ENCODE results near the gene POGK. TPM values are rescaled to one million over a fixed set of nuclear protein-coding genes. Genes with fewer than 3 reads are reported as not detected.

The POGK gene
- total and polyA plus RNA-seq, 9 of the 15 experiments (the other 6 are each of a cell fraction or from before 2014, with no cell fraction given) = 6.1 to 44.5 (median 24.3) TPM

- TF ChIP-seq MYNN (IDR thresholded peaks at IDR 0.05) = peak; percentile 31; the same call in 1 of the 2 replicates
- TF ChIP-seq MYNN (CRISPR knock-in tag; IDR thresholded peaks at IDR 0.05) = no peak
- no peak for TF ChIP-seq RFX7 (CRISPR knock-in tag; IDR thresholded peaks at IDR 0.05)
- TF ChIP-seq CREM (IDR thresholded peaks at IDR 0.05; ENCODE audit: low read depth) = peak; percentile 88
- TF ChIP-seq, protein P1, sequence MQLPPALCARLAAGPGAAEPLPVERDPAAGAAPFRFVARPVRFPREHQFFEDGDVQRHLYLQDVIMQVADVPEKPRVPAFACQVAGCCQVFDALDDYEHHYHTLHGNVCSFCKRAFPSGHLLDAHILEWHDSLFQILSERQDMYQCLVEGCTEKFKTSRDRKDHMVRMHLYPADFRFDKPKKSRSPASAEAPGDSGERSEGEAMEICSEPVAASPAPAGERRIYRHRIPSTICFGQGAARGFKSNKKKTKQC (CRISPR knock-in tag; IDR thresholded peaks at IDR 0.05) = peak; percentile 82; the same call in 1 of the 2 replicates
- TF ChIP-seq OTX1 (CRISPR knock-in tag; IDR thresholded peaks at IDR 0.05) = no peak
- TF ChIP-seq SIN3B (IDR thresholded peaks at IDR 0.05; ENCODE audit: low read depth) = 0 out of 2 replicates have a peak, but pooled peaks have one; percentile 60
- TF ChIP-seq ZNF146 (CRISPR knock-in tag; IDR thresholded peaks at IDR 0.05; ENCODE audit: unreplicated experiment) = no peak
- no peak for TF ChIP-seq ZNF778 (CRISPR knock-in tag; IDR thresholded peaks at IDR 0.05)
- no peak for TF ChIP-seq EZH2 (IDR thresholded peaks at IDR 0.05; ENCODE audit: borderline replicate concordance, low read depth, low read length)
- TF ChIP-seq TSC22D4 (tag; IDR thresholded peaks at IDR 0.05) = no peak
- no peak for TF ChIP-seq POLR3A (IDR thresholded peaks at IDR 0.05; ENCODE audit: borderline replicate concordance, extremely low read depth, insufficient read depth, insufficient read length)
- no peak for TF ChIP-seq KHSRP (IDR thresholded peaks at IDR 0.05)
- TF ChIP-seq ZBTB17 (CRISPR knock-in tag; IDR thresholded peaks at IDR 0.05) = no peak
- peak; percentile 4; the same call in 1 of the 2 replicates for TF ChIP-seq JUN (IDR thresholded peaks at IDR 0.05; ENCODE audit: borderline replicate concordance, low read depth, low read length)
- peak; percentile 74; the same call in 1 of the 2 replicates for TF ChIP-seq JUN (CRISPR knock-in tag; IDR thresholded peaks at IDR 0.05; ENCODE audit: borderline replicate concordance)
- TF ChIP-seq SIRT6 (IDR thresholded peaks at IDR 0.05; ENCODE audit: low read depth, low read length) = no peak
- TF ChIP-seq NBN (IDR thresholded peaks at IDR 0.05; ENCODE audit: low read depth) = peak; percentile 78
- TF ChIP-seq ZNF75A (CRISPR knock-in tag; IDR thresholded peaks at IDR 0.05) = no peak
- TF ChIP-seq SETDB1 (IDR thresholded peaks at IDR 0.05; ENCODE audit: low read length) = peak; percentile 39
- peak; percentile 73 for TF ChIP-seq RBM22 (IDR thresholded peaks at IDR 0.05; ENCODE audit: low read depth, low read length, poor library complexity, severe bottlenecking)
- no peak for TF ChIP-seq ZNF354B (CRISPR knock-in tag; IDR thresholded peaks at IDR 0.05)
- TF ChIP-seq FUS (optimal IDR thresholded peaks at IDR 0.05; ENCODE audit: low read depth, low read length) = peak; percentile 70
- TF ChIP-seq TAF1 (IDR thresholded peaks at IDR 0.05; ENCODE audit: control insufficient read depth, extremely low read depth, insufficient read depth, low read length, severe bottlenecking) = peak; percentile 79
- peak; percentile 93 for TF ChIP-seq PKNOX1 (IDR thresholded peaks at IDR 0.05)
- TF ChIP-seq SUPT5H (IDR thresholded peaks at IDR 0.05) = peak; percentile 80
- TF ChIP-seq CEBPZ (IDR thresholded peaks at IDR 0.05; ENCODE audit: borderline replicate concordance, low read depth, low read length) = no peak
These were observed 36.7 kb downstream of the POGK start, which contains the start of gene TADA1 (continued) for GRCh38 chr1:166875734-166876539.
